OCI-LY1 (cell line): ENCODE data around the gene RAPGEF1.

Source experiments
- H2AFZ ChIP-seq: fragments of 200-600 bp; sonication (generic), shearing (Covaris generic); 2 replicates; pipeline ENCODE4 v1.6.0; 2014; ENCODE audit warnings: antibody characterized with exemption, mild to moderate bottlenecking, low read length
- H3F3A ChIP-seq: fragments of 200-600 bp; sonication (generic), shearing (Covaris generic); 2 replicates; pipeline ENCODE4 v1.6.0; 2014; ENCODE audit warnings: mild to moderate bottlenecking, antibody characterized with exemption, low read length, moderate library complexity; ENCODE audit not compliant: insufficient read depth
- H3K27ac ChIP-seq: fragments of 200-600 bp; sonication (generic); 2 replicates; pipeline ENCODE4 v1.5.1; 2014; ENCODE audit warnings: low read length, mixed run types, mild to moderate bottlenecking, low read depth; ENCODE audit not compliant: poor library complexity, severe bottlenecking
- H3K27me3 ChIP-seq: fragments of 200-600 bp; sonication (generic); 2 replicates; pipeline ENCODE4 v1.6.0; 2014; ENCODE audit warnings: antibody characterized with exemption, mild to moderate bottlenecking, low read length, moderate library complexity; ENCODE audit not compliant: insufficient read depth
- H3K36me3 ChIP-seq: fragments of 200-600 bp; sonication (generic); 2 replicates; pipeline ENCODE4 v1.6.1; 2014; ENCODE audit warnings: mild to moderate bottlenecking, antibody characterized with exemption, low read length, moderate library complexity, mixed read lengths; ENCODE audit not compliant: insufficient read depth
- H3K4me1 ChIP-seq: fragments of 200-600 bp; sonication (generic); 2 replicates; pipeline ENCODE4 v1.5.1; 2014; ENCODE audit warnings: mild to moderate bottlenecking, low read length, moderate library complexity; ENCODE audit not compliant: insufficient read depth, severe bottlenecking
- H3K4me2 ChIP-seq: fragments of 200-600 bp; sonication (generic), shearing (Covaris generic); 2 replicates; pipeline ENCODE4 v1.6.1; 2014; ENCODE audit warnings: low read length
- H3K4me3 ChIP-seq: fragments of 200-600 bp; sonication (generic); 2 replicates; pipeline ENCODE4 v1.5.1; 2014; ENCODE audit warnings: low read length, low read depth, mild to moderate bottlenecking, mixed read lengths; ENCODE audit not compliant: poor library complexity, severe bottlenecking
- H3K79me2 ChIP-seq: fragments of 200-600 bp; shearing (Covaris generic); 2 replicates; pipeline ENCODE4 v1.6.1; 2016; ENCODE audit warnings: mixed run types, low read length, mixed read lengths; ENCODE audit not compliant: insufficient read depth
- H3K9ac ChIP-seq: fragments of 200-600 bp; sonication (generic), shearing (Covaris generic); 2 replicates; pipeline ENCODE4 v1.6.1; 2014; ENCODE audit warnings: mild to moderate bottlenecking, low read length, mixed read lengths
- H3K9me2 ChIP-seq: fragments of 200-600 bp; sonication (generic), shearing (Covaris generic); 2 replicates; pipeline ENCODE4 v1.6.1; 2014; ENCODE audit warnings: low read depth, mild to moderate bottlenecking, low read length, mixed read lengths
- H3K9me3 ChIP-seq: fragments of 200-600 bp; shearing (Covaris generic); 2 replicates; pipeline ENCODE4 v1.6.1; 2014; ENCODE audit warnings: low read length, mixed read lengths
- H4K20me1 ChIP-seq: fragments of 200-600 bp; sonication (generic), shearing (Covaris generic); 2 replicates; pipeline ENCODE4 v1.6.0; 2016; ENCODE audit warnings: mild to moderate bottlenecking, low read length; ENCODE audit not compliant: insufficient read depth
- CTCF ChIP-seq: fragments of 200-600 bp; sonication (generic), shearing (Covaris generic); IDR thresholded peaks from 2 replicates; pipeline ENCODE4 v1.5.1; 2017; ENCODE audit warnings: mild to moderate bottlenecking, antibody characterized with exemption, low read length, moderate library complexity, mixed read lengths
- EZH2 ChIP-seq: fragments of 200-600 bp; sonication (generic), shearing (Covaris generic); IDR thresholded peaks from 2 replicates; pipeline ENCODE4 v1.8.0; 2017; ENCODE audit warnings: borderline replicate concordance, mixed run types, mild to moderate bottlenecking, antibody characterized with exemption, low read length, moderate library complexity, mixed read lengths

Gene RAPGEF1

DNA sequence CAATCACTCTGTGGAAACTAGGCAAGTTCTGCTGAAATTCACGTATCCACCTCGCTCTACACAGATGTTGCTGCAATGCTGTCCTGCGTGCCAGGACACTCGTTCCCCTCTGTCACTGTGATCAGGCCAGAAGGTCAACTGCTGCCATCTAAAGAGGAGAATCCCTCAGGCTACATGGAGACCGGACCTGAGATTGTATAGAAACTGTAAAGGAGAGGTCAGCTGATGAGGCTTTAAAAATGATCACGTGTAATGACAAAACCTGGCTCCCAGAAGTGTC is 114.4 kb downstream of the RAPGEF1 start:
- peaks cover 98% of the 10 kb centered on the region for H3K36me3 ChIP-seq
- no peaks in the 10 kb centered on the region for H3K79me2 ChIP-seq
- no peaks in the 10 kb centered on the region for H3K9me3 ChIP-seq
- H3K27me3 ChIP-seq: no peaks in the 10 kb centered on the region
- no peak overlapping the region for H3K4me2 ChIP-seq
- no peak overlapping the region for H3K4me3 ChIP-seq
- H3K9ac ChIP-seq: no peak overlapping the region
- TF ChIP-seq EZH2: no peak
- TF ChIP-seq CTCF: no peak
- no peaks in the 10 kb centered on the region for H4K20me1 ChIP-seq
- H2AFZ ChIP-seq: no peak overlapping the region
- H3K9me2 ChIP-seq: no peaks in the 10 kb centered on the region
- H3F3A ChIP-seq: no peaks in the 10 kb centered on the region
- no peak overlapping the region for H3K27ac ChIP-seq
- no peaks in the 10 kb centered on the region for H3K4me1 ChIP-seq

GRCh38 chr9:131624636-131625507 is 115.0 kb downstream of the RAPGEF1 start:
- H3K4me1 ChIP-seq: no peaks in the 10 kb centered on the region
- H3K36me3 ChIP-seq: peaks cover 98% of the 10 kb centered on the region
- no peaks in the 10 kb centered on the region for H3K79me2 ChIP-seq
- no peaks in the 10 kb centered on the region for H3F3A ChIP-seq
- H3K4me3 ChIP-seq: no peak overlapping the region
- TF ChIP-seq CTCF (no peak), EZH2 (no peak)
- H3K9ac ChIP-seq: no peak overlapping the region
- no peaks in the 10 kb centered on the region for H3K27me3 ChIP-seq
- H4K20me1 ChIP-seq: no peaks in the 10 kb centered on the region
- H3K9me2 ChIP-seq: no peaks in the 10 kb centered on the region
- no peak overlapping the region for H3K27ac ChIP-seq
- no peak overlapping the region for H2AFZ ChIP-seq
- no peak overlapping the region for H3K4me2 ChIP-seq
- H3K9me3 ChIP-seq: no peaks in the 10 kb centered on the region

- Histone ChIP-seq H3K4me2 (no peak overlapping the region), H3K9me3 (no peaks in the 10 kb centered on the region), H2AFZ (no peak overlapping the region), H3K4me1 (no peaks in the 10 kb centered on the region), H3K36me3 (peaks cover 98% of the 10 kb centered on the region), H3K4me3 (no peak overlapping the region), H3K79me2 (no peaks in the 10 kb centered on the region), H3F3A (no peaks in the 10 kb centered on the region), H3K27me3 (no peaks in the 10 kb centered on the region), H3K27ac (no peak overlapping the region), H3K9me2 (no peaks in the 10 kb centered on the region), H4K20me1 (no peaks in the 10 kb centered on the region), H3K9ac (no peak overlapping the region)
- no peak for TF ChIP-seq CTCF
- TF ChIP-seq EZH2: no peak
Measured at GRCh38 chr9:131623655-131624330, 116.1 kb downstream of the RAPGEF1 start.
